ENCODE data around the gene PLEKHG3. TPM values are rescaled to one million over a fixed set of nuclear protein-coding genes. Genes with fewer than 3 reads are reported as not detected.

The PLEKHG3 gene
- total and polyA plus RNA-seq, 7 donors = 1.9 to 8.2 (median 5.2) TPM

DNA sequence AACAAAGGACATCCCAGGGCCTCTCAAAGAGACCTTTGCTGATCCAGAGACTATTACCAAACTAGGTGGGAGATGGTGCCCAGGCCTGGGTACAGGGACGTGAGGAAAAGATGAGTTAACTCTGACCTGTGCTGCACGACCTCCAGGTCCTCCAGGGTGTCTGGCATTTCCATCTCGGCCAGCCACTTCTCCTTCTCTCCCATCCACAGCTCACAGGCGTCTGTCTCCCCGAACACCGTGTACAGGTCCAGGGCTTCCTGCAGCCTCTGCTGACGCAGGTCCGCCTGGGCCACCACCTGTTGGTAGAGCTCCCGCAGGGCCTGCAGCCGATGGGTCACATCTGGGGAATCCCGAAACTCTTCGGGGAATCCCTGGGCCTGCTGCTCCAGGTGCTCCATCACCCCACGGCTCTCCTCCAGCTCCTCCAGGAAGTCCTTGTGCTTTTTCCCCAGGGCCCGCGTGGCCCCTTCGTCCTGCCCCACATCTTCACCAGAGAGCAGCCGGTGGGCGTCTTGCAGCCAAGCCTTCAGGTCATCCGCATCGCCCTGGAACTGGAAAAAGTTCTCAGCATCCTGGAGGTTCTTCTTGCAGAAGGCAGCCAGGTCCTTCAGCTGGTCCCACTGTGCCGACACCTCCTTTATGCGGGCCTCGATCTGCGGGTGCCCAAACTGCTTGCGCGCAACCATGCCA, 88.8 kb downstream of the PLEKHG3 start:
- Histone ChIP-seq H3K27me3 (ENCODE audit: insufficient read depth in 3 of 3, low read length in 2 of 3) (no peaks in the 10 kb centered on the region), H3K27ac (no peak overlapping the region), H3K36me3 (ENCODE audit: insufficient read depth in 1 of 2, low read depth in 1 of 2) (peaks cover 0 to 97% of the 10 kb centered on the region in 2 donors), H3K4me3 (no peak overlapping the region), H3K9me3 (no peaks in the 10 kb centered on the region), H3K4me1 (peaks cover 16% of the 10 kb centered on the region)
- WGBS, 3 donors = 86 to 90% (median 88%) methylated on average over 26 of the region's 26 CpGs
- intact Hi-C loops (cut with DNase I) = no loop called here
- DNase-seq = no peak
- no peak for ATAC-seq
- TF ChIP-seq CTCF (IDR thresholded peaks at IDR 0.05) = no peak

GRCh38 chr14:64795211-64795610, 91.0 kb downstream of the PLEKHG3 start:
- 85 to 94% (median 89%) methylated on average over 16 of the region's 16 CpGs for WGBS, 3 donors
- ATAC-seq (no peak), DNase-seq (no peak)
- intact Hi-C loops (cut with DNase I) = no loop called here
- H3K27me3 ChIP-seq (ENCODE audit: insufficient read depth in 3 of 3, low read length in 2 of 3) = no peaks in the 10 kb centered on the region
- H3K9me3 ChIP-seq = no peaks in the 10 kb centered on the region
- H3K36me3 ChIP-seq (ENCODE audit: insufficient read depth in 1 of 2, low read depth in 1 of 2) = peaks cover 0 to 100% of the 10 kb centered on the region in 2 donors
- no peak overlapping the region for H3K4me3 ChIP-seq
- TF ChIP-seq CTCF (IDR thresholded peaks at IDR 0.05) = no peak
- peak overlapping the region; percentile 23 for H3K27ac ChIP-seq
- peaks cover 7% of the 10 kb centered on the region for H3K4me1 ChIP-seq

DNA sequence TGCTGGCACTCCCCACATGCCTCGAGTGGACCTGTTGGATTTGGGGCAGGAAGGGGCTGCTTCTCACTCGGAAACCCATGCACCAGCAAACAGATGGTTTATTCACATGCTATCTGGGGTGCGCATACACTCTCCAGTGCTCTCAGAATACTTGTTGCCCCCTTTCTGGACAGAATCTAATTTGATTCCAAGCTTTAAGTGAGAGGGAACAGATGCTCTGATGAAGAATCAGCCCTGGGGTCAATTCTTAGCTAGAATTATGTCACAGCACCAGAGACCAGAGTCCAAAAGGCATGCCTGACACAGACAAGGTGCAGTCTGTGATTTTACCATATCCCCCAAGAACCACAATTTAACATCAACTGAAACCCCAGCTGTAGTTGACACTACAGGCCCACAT, 91.7 kb downstream of the PLEKHG3 start:
- peaks cover 2% of the 10 kb centered on the region for H3K4me1 ChIP-seq
- ATAC-seq = no peak
- TF ChIP-seq CTCF (IDR thresholded peaks at IDR 0.05) = no peak
- no peaks in the 10 kb centered on the region for H3K27me3 ChIP-seq (ENCODE audit: insufficient read depth in 3 of 3, low read length in 2 of 3)
- H3K9me3 ChIP-seq = no peaks in the 10 kb centered on the region
- intact Hi-C loops (cut with DNase I) = no loop called here
- WGBS, 3 donors = 76 to 92% (median 79%) methylated on average over 3 of the region's 3 CpGs
- no peak for DNase-seq
- no peak overlapping the region for H3K4me3 ChIP-seq
- peaks cover 0 to 100% of the 10 kb centered on the region in 2 donors for H3K36me3 ChIP-seq (ENCODE audit: insufficient read depth in 1 of 2, low read depth in 1 of 2)
- no peak overlapping the region for H3K27ac ChIP-seq

- Histone ChIP-seq H3K27ac (no peak overlapping the region), H3K9me3 (no peaks in the 10 kb centered on the region), H3K4me1 (no peaks in the 10 kb centered on the region), H3K27me3 (ENCODE audit: insufficient read depth in 3 of 3, low read length in 2 of 3) (no peaks in the 10 kb centered on the region), H3K4me3 (no peak overlapping the region), H3K36me3 (ENCODE audit: insufficient read depth in 1 of 2, low read depth in 1 of 2) (peaks cover under 1 to 100% of the 10 kb centered on the region in 2 donors)
- 84 to 87% (median 86%) methylated on average over 11 of the region's 11 CpGs for WGBS, 3 donors
- TF ChIP-seq CTCF (IDR thresholded peaks at IDR 0.05) = no peak
- intact Hi-C loops (cut with DNase I) = no loop called here
- no peak for DNase-seq
- no peak for ATAC-seq
Observed at GRCh38 chr14:64796369-64796768, 92.1 kb downstream of the PLEKHG3 start.

- no peak for DNase-seq
- H3K4me3 ChIP-seq = no peak overlapping the region
- peak in 1 of 4 donors; percentile 3 for ATAC-seq
- WGBS, 3 donors = 86 to 87% (median 86%) methylated on average over 10 of the region's 10 CpGs
- intact Hi-C loops (cut with DNase I) = no loop called here
- H3K4me1 ChIP-seq = no peaks in the 10 kb centered on the region
- H3K36me3 ChIP-seq (ENCODE audit: insufficient read depth in 1 of 2, low read depth in 1 of 2) = peaks cover 3 to 100% of the 10 kb centered on the region in 2 donors
- no peaks in the 10 kb centered on the region for H3K9me3 ChIP-seq
- no peaks in the 10 kb centered on the region for H3K27me3 ChIP-seq (ENCODE audit: insufficient read depth in 3 of 3, low read length in 2 of 3)
- H3K27ac ChIP-seq = no peak overlapping the region
- no peak for TF ChIP-seq CTCF (IDR thresholded peaks at IDR 0.05)
Observed at GRCh38 chr14:64799555-64799954, 95.3 kb downstream of the PLEKHG3 start.
